GM18858 (cell line): ENCODE measurements around the gene DCTPP1.

Source experiments
- ATAC-seq: cut with Tn5 transposase; IDR thresholded peaks from one replicate; pipeline ENCODE4 v1.9.1; 2021; ENCODE audit not compliant: unreplicated experiment

The DCTPP1 gene

DNA sequence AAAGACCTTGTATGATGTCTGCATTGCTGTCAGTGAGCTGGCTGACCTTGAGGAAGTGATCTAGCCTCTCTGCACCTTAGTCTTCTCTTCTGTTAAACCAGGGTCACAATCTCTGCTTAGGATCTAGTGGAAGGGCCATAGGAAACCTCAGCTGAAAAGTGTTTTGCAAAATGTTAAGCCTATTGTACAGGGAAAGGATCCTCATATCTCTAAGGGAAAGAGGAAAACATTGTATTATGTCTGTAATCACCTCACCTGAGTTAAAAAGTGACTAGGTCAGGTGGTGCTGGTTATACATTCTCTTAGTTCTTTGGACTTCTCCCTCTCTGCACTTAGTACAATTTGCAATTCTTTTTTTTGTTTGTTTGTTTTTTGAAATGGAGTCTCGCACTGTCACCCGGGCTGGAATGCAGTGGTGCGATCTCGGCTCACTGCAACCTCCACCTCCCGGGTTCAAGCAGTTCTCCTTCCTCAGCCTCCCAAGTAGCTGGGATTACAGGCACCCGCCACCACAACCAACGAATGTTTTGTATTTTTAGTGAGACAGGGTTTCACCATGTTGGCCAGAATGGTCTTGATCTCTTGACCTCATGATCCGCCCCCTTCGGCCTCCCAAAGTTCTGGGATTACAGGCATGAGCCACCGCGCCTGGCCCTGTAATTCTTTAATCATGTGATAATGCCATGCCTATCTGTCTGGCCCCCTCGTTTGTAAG lies 17.8 kb upstream of the DCTPP1 start:
- no peak for ATAC-seq

DNA sequence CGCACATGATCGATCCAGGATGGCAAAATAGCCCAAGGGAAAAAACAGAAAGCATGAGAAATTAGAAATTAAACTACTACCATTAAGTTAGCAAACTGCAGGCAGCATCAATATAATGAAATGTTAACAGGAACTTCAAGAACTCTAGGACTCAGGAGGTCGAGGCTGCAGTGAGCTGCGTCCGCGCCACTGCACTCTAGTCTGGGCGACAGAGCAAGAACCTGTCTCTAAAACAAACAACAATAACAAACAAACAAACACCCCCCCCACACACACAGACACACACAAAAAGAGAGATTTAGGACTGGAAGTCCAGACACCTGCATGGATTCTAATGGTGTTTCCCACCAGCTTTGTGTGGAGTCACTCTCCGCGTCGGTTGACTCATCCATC lies 16.4 kb upstream of the DCTPP1 start:
- no peak for ATAC-seq

- peak; percentile 46 for ATAC-seq
These were observed 15.8 kb upstream of the DCTPP1 start, which contains the start of gene SEPHS2 for GRCh38 chr16:30445408-30446202. Gene SEPHS2 (minus strand): TSS chr16:30445874. CDS start chr16:30445727, 147 bp downstream.

- no peak for ATAC-seq
These were observed 15.2 kb upstream of the DCTPP1 start for GRCh38 chr16:30445149-30445407.

GRCh38 chr16:30444231-30445148 lies 14.7 kb upstream of the DCTPP1 start:
- ATAC-seq = no peak

DNA sequence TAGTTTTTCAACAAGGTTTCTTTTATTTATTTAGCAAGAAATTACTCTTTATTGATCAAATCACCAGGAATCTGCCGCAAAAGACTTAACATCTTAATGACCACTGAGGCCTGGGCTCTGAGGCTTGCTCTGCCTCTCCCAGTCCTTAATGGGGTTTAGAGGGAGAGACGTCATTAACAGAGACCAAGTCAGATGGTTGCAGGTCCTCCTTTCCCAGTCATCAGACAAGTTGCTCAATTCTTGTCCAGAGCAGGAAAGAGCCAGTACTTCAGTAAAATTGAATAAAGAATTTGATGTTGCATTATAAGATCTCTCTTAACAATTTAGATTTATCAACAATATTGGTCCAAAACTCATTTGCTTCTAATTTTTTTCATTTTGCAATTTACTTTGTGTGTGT lies 13.8 kb upstream of the DCTPP1 start:
- ATAC-seq = no peak

DNA sequence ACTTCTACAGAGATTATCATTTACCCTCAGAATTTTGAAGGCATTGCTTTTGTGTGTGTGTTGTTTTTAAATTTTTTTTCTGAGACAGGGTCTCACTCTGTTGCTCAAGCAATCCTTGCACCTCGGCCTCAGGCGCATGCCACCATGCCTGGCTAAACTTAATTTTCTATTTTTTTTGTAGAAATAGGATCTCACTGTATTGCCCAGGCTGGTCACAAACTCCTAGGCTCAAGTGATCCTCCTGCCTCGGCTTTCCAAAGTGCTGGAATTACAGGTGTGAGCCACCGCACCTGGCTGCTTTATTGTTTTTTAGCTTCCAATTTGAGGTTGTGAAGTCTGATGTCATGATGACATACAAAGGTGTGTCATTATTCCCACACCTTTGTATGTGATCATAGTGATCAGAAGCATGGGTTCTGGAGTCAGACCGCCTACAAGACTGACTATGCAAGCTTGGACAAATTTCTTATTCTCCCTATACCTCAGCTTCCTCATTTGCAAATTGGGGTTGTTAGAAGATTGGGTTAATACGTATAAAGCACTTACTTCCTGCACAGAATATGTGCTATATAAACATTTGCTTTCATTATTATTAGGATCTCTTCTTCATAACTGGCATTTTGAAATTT lies 10.0 kb upstream of the DCTPP1 start:
- ATAC-seq = no peak

- no peak for ATAC-seq
These were observed 9.0 kb upstream of the DCTPP1 start for GRCh38 chr16:30438835-30439234.

DNA sequence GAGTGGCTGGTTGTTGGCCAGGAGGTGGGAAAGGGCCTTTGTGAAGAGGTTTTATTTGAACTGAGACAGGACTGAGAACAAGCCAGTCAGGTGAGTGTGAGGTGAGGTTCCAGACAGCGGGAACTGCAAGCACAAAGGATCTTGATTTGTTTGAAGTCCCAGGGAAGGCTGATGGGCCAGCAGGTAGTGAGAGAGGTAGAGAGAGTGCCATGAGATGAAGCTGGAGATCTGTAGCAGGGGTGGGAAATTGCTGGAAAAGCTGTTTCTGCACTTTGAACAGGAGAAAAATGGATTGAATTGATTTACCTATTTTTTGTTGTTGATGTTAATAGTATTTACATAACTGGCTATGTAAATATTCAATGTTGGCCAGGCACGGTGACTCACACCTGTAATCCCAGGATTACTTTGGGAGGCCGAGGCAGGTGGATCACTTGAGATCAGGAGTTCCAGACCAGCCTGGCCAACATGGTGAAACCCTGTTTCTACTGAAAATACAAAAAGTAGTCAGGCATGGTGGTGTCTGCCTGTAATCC lies 7.7 kb upstream of the DCTPP1 start:
- no peak for ATAC-seq

- no peak for ATAC-seq
These were observed 5.0 kb upstream of the DCTPP1 start for GRCh38 chr16:30434852-30435251.

DNA sequence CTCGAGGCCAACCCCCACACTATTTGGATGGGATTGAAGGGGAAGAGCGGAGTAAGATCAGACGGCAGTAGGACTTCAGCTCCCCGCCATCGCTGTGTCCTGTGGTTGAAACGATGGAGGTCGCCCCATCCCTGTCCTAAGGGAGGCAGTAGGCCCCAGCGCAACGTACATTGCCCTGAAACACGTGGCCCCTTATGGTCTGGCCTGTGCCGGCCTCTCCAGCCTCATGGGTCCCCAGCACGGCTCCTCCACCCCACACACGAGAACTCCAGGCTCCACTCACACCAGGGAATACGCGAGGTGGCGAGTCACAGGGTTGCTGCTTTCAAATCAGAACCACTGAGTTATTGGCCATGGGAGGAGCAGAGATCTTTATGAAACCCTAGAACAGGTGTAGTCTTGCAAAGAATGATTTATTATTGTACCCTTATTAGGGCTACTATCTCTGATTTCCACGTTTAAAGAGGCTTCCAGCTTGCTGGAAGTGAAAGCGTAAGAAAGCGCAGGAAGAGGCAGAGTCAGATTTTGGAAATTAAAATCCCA lies 669 bp upstream of the DCTPP1 start:
- ATAC-seq = peak; percentile 5

DNA sequence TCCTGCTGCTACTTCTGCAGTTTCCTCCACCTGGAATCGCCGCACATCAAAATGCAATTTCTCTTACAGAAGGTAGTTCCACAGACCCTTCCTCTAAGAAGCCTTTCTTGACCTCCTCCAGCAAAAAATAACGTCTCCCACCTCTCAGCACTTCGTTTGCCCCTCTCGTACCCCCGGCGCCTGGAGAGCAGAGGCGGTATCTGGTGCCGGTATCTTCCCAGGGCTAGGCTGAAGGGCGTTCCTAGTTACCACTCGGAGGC lies 482 bp downstream of the DCTPP1 start:
- ATAC-seq = no peak

GRCh38 chr16:30428055-30428454 lies 1.8 kb downstream of the DCTPP1 start:
- no peak for ATAC-seq

GRCh38 chr16:30421010-30421409 lies 8.8 kb downstream of the DCTPP1 start:
- no peak for ATAC-seq

DNA sequence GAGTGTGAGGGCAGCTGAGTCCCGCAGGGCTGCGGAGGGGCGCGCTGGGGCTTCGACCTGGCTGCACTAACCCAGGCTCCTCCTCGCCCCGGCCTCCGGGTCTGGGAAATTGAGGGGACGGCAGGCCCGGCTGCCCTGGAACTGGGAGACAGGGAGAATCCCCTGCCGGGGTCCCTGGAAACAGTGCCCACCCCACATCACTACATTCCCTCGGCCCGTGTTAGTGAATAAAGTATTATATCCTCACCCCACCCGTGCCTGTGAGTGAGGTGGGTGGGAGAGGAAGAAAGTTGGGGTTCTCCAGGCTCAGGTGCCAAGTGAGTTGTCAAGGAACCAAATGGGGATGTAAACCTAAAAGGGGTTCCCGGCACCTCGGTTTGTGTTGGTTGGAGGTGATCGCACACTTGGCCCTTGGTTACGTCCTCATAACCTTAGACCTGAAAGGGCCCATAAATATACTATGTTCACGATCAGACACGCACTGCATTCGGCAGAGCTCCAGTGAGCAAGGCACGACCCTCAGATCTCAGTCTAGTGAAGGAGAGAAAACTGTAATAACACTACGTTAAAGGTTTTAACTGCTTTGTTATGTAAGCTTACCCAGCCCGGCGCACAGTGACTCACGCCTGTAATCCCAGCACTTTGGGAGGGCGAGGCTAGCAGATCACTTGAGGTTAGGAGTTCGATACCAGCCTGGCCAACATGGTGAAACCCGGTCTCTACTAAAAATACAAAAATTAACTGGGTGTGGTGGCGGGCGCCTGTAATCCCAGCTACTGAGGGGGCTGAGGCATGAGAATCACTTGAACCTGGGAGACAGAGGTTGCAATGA lies 11.3 kb downstream of the DCTPP1 start:
- ATAC-seq = no peak

DNA sequence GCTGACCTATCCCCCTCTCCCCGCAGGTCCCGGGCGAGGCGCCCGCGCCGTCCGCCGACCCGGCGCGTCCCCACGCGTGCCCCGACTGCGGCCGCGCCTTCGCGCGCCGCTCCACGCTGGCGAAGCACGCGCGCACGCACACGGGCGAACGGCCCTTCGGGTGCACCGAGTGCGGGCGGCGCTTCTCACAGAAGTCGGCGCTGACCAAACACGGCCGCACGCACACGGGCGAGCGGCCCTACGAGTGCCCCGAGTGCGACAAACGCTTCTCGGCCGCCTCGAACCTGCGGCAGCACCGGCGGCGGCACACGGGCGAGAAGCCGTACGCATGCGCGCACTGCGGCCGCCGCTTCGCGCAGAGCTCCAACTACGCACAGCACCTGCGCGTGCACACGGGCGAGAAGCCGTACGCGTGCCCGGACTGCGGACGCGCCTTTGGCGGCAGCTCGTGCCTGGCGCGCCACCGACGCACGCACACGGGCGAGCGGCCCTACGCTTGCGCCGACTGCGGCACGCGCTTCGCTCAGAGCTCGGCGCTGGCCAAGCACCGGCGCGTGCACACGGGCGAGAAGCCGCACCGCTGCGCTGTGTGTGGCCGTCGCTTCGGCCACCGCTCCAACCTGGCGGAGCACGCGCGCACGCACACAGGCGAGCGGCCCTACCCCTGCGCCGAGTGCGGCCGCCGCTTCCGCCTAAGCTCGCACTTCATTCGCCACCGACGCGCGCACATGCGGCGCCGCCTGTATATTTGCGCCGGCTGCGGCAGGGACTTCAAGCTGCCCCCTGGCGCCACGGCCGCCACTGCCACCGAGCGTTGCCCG lies 12.1 kb downstream of the DCTPP1 start:
- peak; percentile 66 for ATAC-seq

GRCh38 chr16:30416624-30417528 lies 13.0 kb downstream of the DCTPP1 start:
- ATAC-seq = no peak

DNA sequence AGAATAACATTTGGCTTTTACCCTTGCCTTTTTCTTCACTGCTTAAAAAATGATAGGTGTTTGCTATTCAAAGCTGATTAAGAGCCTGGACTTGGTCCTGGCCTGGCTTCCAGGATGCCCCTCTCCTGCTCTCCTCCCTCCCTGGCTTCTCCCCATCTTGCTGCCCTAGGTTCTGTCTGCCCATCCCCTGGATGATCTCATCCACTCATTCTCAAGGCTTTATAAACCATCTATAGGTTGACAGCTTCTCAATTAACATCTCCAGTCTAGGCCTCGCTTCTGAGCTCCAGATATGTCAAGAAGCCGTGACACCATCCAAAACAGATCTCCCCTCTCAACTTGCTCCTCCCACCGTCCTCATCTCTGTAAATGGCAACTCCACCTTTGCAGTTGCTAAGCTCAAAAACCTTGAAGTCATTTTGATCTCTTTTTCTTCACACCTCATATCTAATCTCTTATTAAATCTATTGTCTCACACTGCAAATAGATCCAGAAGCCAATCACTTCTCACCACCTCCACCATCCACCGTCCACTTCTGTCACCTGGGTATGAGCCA lies 13.7 kb downstream of the DCTPP1 start:
- ATAC-seq = no peak
